ENCODE results near the gene TBCK.

TBCK gene

GRCh38 chr4:105998171-105999063 is 317.6 kb downstream of the TBCK start:
- H3K4me1 ChIP-seq (ENCODE audit: control insufficient read depth, insufficient read depth, low read length): peaks cover 3% of the 10 kb centered on the region; the same call in 1 of the 2 replicates
- no CpG with 5 or more reads among the region's 7 CpGs for WGBS (ENCODE audit: insufficient coverage, insufficient read length)
- H3K4me3 ChIP-seq (ENCODE audit: low read length): no peak overlapping the region
- H3K9me3 ChIP-seq (ENCODE audit: control insufficient read depth, insufficient read depth, low read length): no peaks in the 10 kb centered on the region
- H3K27me3 ChIP-seq (ENCODE audit: control insufficient read depth, insufficient read depth, low read length): no peaks in the 10 kb centered on the region
- DNase-seq (ENCODE audit: low read depth, low spot score): no peak
- H3K36me3 ChIP-seq (ENCODE audit: control insufficient read depth, insufficient read depth, low read length): no peaks in the 10 kb centered on the region
- no peak overlapping the region for H3K27ac ChIP-seq (ENCODE audit: low read length)

- H3K9me3 ChIP-seq (ENCODE audit: control insufficient read depth, insufficient read depth, low read length): no peaks in the 10 kb centered on the region
- H3K4me3 ChIP-seq (ENCODE audit: low read length): no peak overlapping the region
- DNase-seq (ENCODE audit: low read depth, low spot score): no peak
- WGBS (ENCODE audit: insufficient coverage, insufficient read length): no CpG with 5 or more reads among the region's 7 CpGs
- H3K27me3 ChIP-seq (ENCODE audit: control insufficient read depth, insufficient read depth, low read length): no peaks in the 10 kb centered on the region
- H3K27ac ChIP-seq (ENCODE audit: low read length): no peak overlapping the region
- no peaks in the 10 kb centered on the region for H3K36me3 ChIP-seq (ENCODE audit: control insufficient read depth, insufficient read depth, low read length)
- peaks cover 4% of the 10 kb centered on the region; the same call in 1 of the 2 replicates for H3K4me1 ChIP-seq (ENCODE audit: control insufficient read depth, insufficient read depth, low read length)
Observed at GRCh38 chr4:105996845-105997244, 319.2 kb downstream of the TBCK start.

GRCh38 chr4:105994841-105995501 is 321.0 kb downstream of the TBCK start:
- H3K27me3 ChIP-seq (ENCODE audit: control insufficient read depth, insufficient read depth, low read length): no peaks in the 10 kb centered on the region

GRCh38 chr4:105994061-105994460 is 321.9 kb downstream of the TBCK start:
- WGBS (ENCODE audit: insufficient coverage, insufficient read length): no CpG with 5 or more reads among the region's 6 CpGs
- Histone ChIP-seq H3K4me1 (ENCODE audit: control insufficient read depth, insufficient read depth, low read length) (peaks cover 4% of the 10 kb centered on the region; the same call in 1 of the 2 replicates), H3K27me3 (ENCODE audit: control insufficient read depth, insufficient read depth, low read length) (no peaks in the 10 kb centered on the region), H3K4me3 (ENCODE audit: low read length) (no peak overlapping the region), H3K9me3 (ENCODE audit: control insufficient read depth, insufficient read depth, low read length) (no peaks in the 10 kb centered on the region), H3K36me3 (ENCODE audit: control insufficient read depth, insufficient read depth, low read length) (no peaks in the 10 kb centered on the region), H3K27ac (ENCODE audit: low read length) (no peak overlapping the region)
- no peak for DNase-seq (ENCODE audit: low read depth, low spot score)

More at GRCh38 chr4:105994841-105995501, 321.0 kb downstream of the TBCK start:
- no peak for DNase-seq (ENCODE audit: low read depth, low spot score)
- Histone ChIP-seq H3K36me3 (ENCODE audit: control insufficient read depth, insufficient read depth, low read length) (no peaks in the 10 kb centered on the region), H3K9me3 (ENCODE audit: control insufficient read depth, insufficient read depth, low read length) (no peaks in the 10 kb centered on the region), H3K4me3 (ENCODE audit: low read length) (no peak overlapping the region), H3K4me1 (ENCODE audit: control insufficient read depth, insufficient read depth, low read length) (peaks cover 4% of the 10 kb centered on the region; the same call in 1 of the 2 replicates), H3K27ac (ENCODE audit: low read length) (no peak overlapping the region)
- WGBS (ENCODE audit: insufficient coverage, insufficient read length): no CpG with 5 or more reads among the region's 5 CpGs

GRCh38 chr4:105992641-105993305 is 323.2 kb downstream of the TBCK start:
- no CpG with 5 or more reads among the region's 2 CpGs for WGBS (ENCODE audit: insufficient coverage, insufficient read length)
- H3K27me3 ChIP-seq (ENCODE audit: control insufficient read depth, insufficient read depth, low read length): no peaks in the 10 kb centered on the region
- H3K4me3 ChIP-seq (ENCODE audit: low read length): no peak overlapping the region
- 0 out of 2 replicates have a peak, but pooled peaks cover 1% of the 10 kb centered on the region for H3K4me1 ChIP-seq (ENCODE audit: control insufficient read depth, insufficient read depth, low read length)
- DNase-seq (ENCODE audit: low read depth, low spot score): no peak
- H3K27ac ChIP-seq (ENCODE audit: low read length): no peak overlapping the region
- H3K36me3 ChIP-seq (ENCODE audit: control insufficient read depth, insufficient read depth, low read length): no peaks in the 10 kb centered on the region
- H3K9me3 ChIP-seq (ENCODE audit: control insufficient read depth, insufficient read depth, low read length): no peaks in the 10 kb centered on the region

- no peak overlapping the region for H3K4me3 ChIP-seq (ENCODE audit: low read length)
- no CpG with 5 or more reads among the region's 8 CpGs for WGBS (ENCODE audit: insufficient coverage, insufficient read length)
- H3K27ac ChIP-seq (ENCODE audit: low read length): no peak overlapping the region
- no peaks in the 10 kb centered on the region for H3K9me3 ChIP-seq (ENCODE audit: control insufficient read depth, insufficient read depth, low read length)
- no peaks in the 10 kb centered on the region for H3K27me3 ChIP-seq (ENCODE audit: control insufficient read depth, insufficient read depth, low read length)
- 0 out of 2 replicates have a peak, but pooled peaks cover 1% of the 10 kb centered on the region for H3K4me1 ChIP-seq (ENCODE audit: control insufficient read depth, insufficient read depth, low read length)
- H3K36me3 ChIP-seq (ENCODE audit: control insufficient read depth, insufficient read depth, low read length): no peaks in the 10 kb centered on the region
- no peak for DNase-seq (ENCODE audit: low read depth, low spot score)
Observed at GRCh38 chr4:105991726-105992125, 324.3 kb downstream of the TBCK start.
